DMS153 treated with DMSO at 0.1 percent for 48 hours (cell line): ENCODE measurements around the gene HUS1.
"Not testable (repeated sequence)": the region's sequence is repeated elsewhere in the genome, so short reads cannot be mapped to it uniquely, and the experiment has no call there.

Source experiments
- DNase-seq: peaks from one replicate; lab custom pipeline; 2025; ENCODE audit not compliant: unreplicated experiment; lab: John Stamatoyannopoulos, UW

The HUS1 gene

GRCh38 chr7:47980648-47981047 lies 1.2 kb upstream of the HUS1 start:
- not testable (repeated sequence) for DNase-seq

- DNase-seq, result no peak
Observed at GRCh38 chr7:47979832-47980181, 392 bp upstream of the HUS1 start.

- DNase-seq, result no peak
Observed at GRCh38 chr7:47978790-47979144, 648 bp downstream of the HUS1 start.

- no peak for DNase-seq
Observed at GRCh38 chr7:47973739-47974138, 5.7 kb downstream of the HUS1 start.

GRCh38 chr7:47970761-47971160 lies 8.7 kb downstream of the HUS1 start:
- no peak for DNase-seq

GRCh38 chr7:47968847-47969774 lies 10.3 kb downstream of the HUS1 start:
- DNase-seq, result peak; percentile 56

GRCh38 chr7:47967708-47968107 lies 11.7 kb downstream of the HUS1 start:
- no peak for DNase-seq

GRCh38 chr7:47967123-47967522 lies 12.3 kb downstream of the HUS1 start:
- no peak for DNase-seq

GRCh38 chr7:47965456-47965855 lies 14.0 kb downstream of the HUS1 start:
- DNase-seq, result no peak

- no peak for DNase-seq
Observed at GRCh38 chr7:47962262-47962661, 17.2 kb downstream of the HUS1 start.

GRCh38 chr7:47957156-47957555 lies 22.3 kb downstream of the HUS1 start:
- DNase-seq, result no peak

- DNase-seq, result no peak
Observed at GRCh38 chr7:47956220-47956619, 23.2 kb downstream of the HUS1 start.

- no peak for DNase-seq
Observed at GRCh38 chr7:47954231-47954911, 25.0 kb downstream of the HUS1 start.

GRCh38 chr7:47953822-47954221 lies 25.6 kb downstream of the HUS1 start:
- DNase-seq, result no peak

GRCh38 chr7:47952224-47952623 lies 27.2 kb downstream of the HUS1 start:
- no peak for DNase-seq

- no peak for DNase-seq
Observed at GRCh38 chr7:47951374-47951773, 28.0 kb downstream of the HUS1 start.

- DNase-seq, result no peak
Observed at GRCh38 chr7:47950714-47951113, 28.7 kb downstream of the HUS1 start.

- no peak for DNase-seq
Observed at GRCh38 chr7:47949703-47950102, 29.7 kb downstream of the HUS1 start.

- DNase-seq, result no peak
Observed at GRCh38 chr7:47948141-47948790, 31.1 kb downstream of the HUS1 start, which contains the start of gene PKD1L1. TSS of gene PKD1L1 (minus strand) at chr7:47948466. CDS start at chr7:47948440, 26 bp downstream.

GRCh38 chr7:47947355-47947749 lies 32.1 kb downstream of the HUS1 start:
- no peak for DNase-seq

- no peak for DNase-seq
Observed at GRCh38 chr7:47946581-47947354, 32.6 kb downstream of the HUS1 start.
